ENCODE results near the gene ST13.

DNA sequence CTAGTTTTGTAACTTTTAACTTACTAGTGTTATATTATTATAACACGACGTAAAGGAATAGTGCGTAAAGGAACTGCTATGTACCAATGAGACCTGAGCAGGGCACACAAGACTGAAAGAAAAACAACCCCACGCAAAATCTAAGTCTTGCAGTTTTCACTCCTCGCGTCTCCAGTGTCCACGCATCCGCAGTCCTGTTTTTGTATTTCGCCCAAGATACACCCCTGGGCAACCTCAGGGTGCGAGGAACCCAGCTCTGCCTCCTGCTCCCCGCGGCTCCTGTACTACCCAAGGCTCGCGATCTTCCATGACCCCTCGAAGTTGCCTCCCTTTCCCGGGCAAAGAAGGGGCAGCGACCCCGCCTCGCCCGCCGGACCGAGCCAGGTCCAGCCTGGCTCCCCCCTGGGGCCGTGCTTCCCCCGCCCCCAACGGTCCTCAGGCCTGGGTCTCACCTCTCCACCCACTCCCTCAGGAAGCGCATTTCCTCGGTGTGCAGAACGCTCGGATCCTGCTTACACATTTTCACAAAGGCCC is 393 bp downstream of the ST13 start:
- TF ChIP-seq, protein P1, sequence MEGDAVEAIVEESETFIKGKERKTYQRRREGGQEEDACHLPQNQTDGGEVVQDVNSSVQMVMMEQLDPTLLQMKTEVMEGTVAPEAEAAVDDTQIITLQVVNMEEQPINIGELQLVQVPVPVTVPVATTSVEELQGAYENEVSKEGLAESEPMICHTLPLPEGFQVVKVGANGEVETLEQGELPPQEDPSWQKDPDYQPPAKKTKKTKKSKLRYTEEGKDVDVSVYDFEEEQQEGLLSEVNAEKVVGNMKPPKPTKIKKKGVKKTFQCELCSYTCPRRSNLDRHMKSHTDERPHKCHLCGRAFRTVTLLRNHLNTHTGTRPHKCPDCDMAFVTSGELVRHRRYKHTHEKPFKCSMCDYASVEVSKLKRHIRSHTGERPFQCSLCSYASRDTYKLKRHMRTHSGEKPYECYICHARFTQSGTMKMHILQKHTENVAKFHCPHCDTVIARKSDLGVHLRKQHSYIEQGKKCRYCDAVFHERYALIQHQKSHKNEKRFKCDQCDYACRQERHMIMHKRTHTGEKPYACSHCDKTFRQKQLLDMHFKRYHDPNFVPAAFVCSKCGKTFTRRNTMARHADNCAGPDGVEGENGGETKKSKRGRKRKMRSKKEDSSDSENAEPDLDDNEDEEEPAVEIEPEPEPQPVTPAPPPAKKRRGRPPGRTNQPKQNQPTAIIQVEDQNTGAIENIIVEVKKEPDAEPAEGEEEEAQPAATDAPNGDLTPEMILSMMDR (IDR thresholded peaks at IDR 0.05) = no peak
- no peak for TF ChIP-seq POLR2A (IDR thresholded peaks at IDR 0.05)

Measured in thyroid gland (tissue), 4 donors.